NCI-H2107 treated with DMSO at 0.1 percent for 48 hours (cell line): Measurements from ENCODE around the gene DND1.
"Not testable (repeated sequence)": the region's sequence is repeated elsewhere in the genome, so short reads cannot be mapped to it uniquely, and the experiment has no call there.

Experiments used
- DNase-seq: peaks from one replicate; lab custom pipeline; 2025; ENCODE audit not compliant: unreplicated experiment; lab: John Stamatoyannopoulos, UW

The DND1 gene

DNA sequence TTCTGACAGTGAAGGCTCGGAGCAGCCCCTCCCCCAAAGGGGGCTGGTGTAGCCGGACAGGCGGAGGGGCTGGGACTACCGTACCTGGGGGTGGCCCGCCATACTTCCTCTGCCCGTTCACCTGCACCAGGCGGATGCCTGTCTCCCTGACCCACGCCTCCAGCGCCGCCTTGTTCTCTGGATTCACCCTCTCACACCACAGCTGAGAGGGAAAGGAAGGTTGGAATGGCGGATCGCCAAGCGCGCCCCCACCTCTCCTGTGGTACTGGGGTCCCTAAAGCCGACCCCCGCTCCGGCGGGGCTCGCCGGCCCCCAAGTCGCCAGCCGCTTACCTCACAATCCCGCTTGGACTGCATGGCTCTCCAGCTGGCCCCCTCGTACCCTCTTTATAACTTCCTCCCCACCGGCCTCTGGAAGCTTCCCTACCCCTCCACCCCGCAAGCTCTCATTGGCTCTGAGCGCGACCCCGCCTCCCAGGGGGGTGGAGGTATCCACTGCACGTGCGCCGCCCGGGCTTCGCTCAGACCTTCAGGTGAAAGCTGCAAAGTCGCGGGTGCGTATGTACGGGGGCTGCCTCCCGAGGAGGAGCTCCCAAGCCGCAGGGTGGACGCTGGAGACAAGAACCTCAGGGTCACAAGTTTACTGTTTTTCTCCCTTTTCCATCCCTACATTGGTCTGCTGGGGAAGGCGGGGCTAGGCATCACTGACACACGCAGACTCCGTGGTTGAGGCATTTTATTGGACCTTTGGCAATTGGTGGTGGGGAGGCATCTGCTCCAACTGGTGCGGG is at the start of gene DND1:
Gene DND1 (minus strand): TSS at position 390 of the 790 bp plus-strand sequence. CDS start 34 bp downstream, at position 356.
- DNase-seq: no peak

GRCh38 chr5:140721395-140721794 is 48.0 kb upstream of the DND1 start:
- peak; percentile 3 for DNase-seq

DNA sequence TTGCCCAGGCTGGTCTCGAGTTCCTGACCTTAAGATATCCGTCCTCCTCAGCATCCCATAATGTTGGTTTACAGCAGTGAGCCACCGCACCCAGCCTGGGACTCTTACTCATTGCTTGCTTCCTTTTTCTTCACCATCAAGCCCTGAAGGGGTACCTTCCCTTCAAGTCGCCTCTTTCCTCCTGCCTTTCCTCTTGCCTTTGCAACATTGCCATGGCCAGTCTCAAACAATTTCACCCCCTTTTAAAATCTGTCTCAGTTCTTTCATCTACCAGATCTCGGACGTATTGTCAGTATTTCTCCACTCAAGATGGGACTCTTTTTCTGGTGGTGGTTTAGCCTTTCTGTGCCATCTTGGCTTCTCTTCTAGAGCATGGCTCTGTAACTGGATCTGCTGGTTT is 47.4 kb upstream of the DND1 start:
- DNase-seq: not testable (repeated sequence)

DNA sequence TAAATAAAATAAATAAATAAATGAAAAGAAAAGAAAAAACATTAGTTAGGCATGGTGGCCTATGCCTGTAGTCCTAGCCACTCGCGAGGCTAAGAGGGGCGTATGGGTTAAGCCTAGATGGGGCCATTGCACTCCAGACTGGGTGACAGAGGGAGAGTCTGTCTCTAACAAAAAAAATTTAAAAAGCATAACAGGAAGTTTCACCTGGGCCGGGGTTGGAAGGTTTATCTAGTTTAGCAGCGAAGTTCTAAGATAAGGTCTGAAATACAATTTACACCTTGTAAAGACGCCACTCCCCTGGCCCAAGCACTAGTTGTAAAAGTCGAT is 44.9 kb upstream of the DND1 start:
- DNase-seq: no peak

GRCh38 chr5:140716238-140716637 is 42.9 kb upstream of the DND1 start:
- DNase-seq: not testable (repeated sequence)

DNA sequence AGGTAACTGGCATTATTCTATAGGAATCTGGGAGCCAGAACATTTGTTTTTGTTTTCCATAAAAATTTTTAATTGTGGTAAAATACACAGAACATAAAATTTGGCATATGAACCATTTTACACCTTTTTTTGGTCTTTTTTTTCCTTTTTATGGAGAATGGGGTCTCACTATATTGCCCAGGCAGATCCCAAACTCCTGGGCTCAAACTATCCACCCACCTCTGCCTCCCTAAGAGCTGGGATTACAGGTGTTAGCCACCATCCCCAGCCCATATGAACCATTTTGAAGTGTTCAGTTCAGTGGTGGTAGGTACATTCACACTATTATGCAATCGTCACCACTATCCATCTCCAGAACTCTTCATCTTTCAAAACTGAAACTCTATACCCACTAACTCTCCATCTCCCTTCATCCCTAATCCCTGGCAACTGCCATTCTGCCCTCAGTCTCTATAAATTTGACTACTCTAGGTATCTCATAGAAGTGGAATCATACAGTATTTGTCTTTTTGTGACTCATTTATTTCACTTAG is 40.3 kb upstream of the DND1 start:
- DNase-seq: no peak

DNA sequence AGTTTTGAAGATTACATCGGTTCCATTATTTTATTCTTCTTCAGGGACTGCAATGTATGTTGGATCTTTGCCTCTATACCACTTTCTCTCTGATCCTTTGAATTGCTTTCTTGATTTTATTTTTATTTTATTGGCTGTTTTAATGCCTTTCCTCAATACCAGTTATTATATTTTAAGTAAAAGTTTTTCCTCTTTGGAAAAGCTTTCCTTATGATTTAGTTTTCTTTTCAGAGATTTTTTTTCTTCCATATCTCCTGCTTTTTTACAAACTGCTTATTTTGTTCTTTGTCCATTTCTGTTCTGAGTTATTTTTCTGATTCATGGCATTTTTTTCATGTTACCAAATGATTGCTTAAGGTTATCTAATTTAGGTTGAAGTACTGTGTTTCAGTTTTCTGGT is 38.4 kb upstream of the DND1 start:
- DNase-seq: no peak

GRCh38 chr5:140710899-140711552 is 37.6 kb upstream of the DND1 start:
- DNase-seq: peak; percentile 77

- not testable (repeated sequence) for DNase-seq
These were observed 35.4 kb upstream of the DND1 start for GRCh38 chr5:140708787-140709186.

DNA sequence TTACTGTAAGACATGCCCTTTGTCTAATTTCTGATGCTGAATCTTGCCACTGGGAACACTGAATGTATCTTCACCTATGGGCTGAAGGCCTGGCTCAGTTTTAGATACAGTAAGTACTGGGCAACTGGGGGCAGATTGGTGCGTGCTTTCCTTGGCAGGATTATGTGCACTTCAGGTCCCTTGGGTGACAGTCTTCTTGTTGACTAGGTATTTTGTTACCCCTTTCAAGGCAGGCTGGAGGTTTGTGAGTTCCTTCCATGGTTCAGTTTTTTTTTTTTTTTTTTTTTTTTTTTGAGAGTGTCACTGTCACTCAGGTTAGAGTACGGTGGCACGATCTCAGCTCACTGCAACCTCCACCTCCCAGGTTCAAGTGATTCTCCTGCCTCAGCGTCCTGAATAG is 34.4 kb upstream of the DND1 start:
- DNase-seq: no peak

DNA sequence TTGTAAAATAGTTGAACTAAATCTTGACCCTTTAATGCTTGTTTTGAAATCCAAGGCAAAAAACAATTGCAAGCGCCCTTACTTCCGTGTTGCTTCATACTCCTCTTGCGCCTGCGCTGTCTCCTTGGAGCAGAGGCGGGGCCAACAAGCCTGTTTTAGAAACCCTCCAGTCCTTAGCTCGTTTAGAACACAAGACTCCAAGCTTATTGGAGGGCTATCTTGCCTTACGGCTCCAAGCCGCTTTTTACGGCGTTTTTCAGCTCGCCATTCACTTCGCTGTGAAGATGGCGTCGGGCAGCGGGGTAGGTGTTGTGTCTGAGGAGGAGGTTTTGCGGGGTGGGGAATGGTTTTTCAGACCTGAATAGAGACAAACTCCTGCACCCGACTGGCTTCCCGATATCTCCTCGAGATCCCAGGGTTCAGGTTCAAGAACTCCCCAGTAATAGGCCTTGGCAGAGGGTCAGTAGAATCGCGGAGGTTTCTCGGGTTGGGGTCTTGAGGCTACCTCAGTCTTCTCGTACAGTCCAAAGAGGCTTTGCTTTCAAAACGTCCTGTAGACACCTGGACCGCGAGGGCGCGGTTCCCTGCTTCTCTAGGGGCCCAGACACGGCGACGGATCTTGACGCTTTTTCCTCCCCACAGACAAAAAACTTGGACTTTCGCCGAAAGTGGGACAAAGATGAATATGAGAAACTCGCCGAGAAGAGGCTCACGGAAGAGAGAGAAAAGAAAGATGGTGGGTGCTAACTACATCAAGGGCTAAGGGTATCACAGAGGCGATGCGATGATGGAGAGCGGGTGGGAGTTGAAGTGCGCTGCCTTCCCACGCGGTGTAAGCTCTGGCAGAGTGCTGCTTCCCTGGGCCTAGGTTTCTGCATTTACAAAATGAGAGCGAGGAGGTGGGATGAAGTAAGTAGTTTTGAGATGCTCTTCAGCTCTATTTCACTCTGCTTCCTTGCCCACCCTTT is 27.1 kb upstream of the DND1 start, which contains the start of gene ZMAT2:
Gene ZMAT2 (plus strand): TSS at position 271 of the 968 bp plus-strand sequence. CDS start 14 bp downstream, at position 285.
- DNase-seq: peak; percentile 76

GRCh38 chr5:140696891-140697492 is 23.6 kb upstream of the DND1 start:
- DNase-seq: no peak

GRCh38 chr5:140694276-140694675 is 20.9 kb upstream of the DND1 start:
- DNase-seq: no peak

GRCh38 chr5:140690941-140691924 is 17.9 kb upstream of the DND1 start, which contains the start of the genes HARS1 and HARS2:
TSS of gene HARS1 (minus strand) at chr5:140691370. CDS start at chr5:140691304, 66 bp downstream.
TSS of gene HARS2 (plus strand) at chr5:140691455. CDS start at chr5:140691649, 194 bp downstream.
- peak; percentile 34 for DNase-seq

- no peak for DNase-seq
These were observed 17.1 kb upstream of the DND1 start for GRCh38 chr5:140690376-140690932.

- DNase-seq: no peak
These were observed 5.6 kb upstream of the DND1 start for GRCh38 chr5:140678993-140679392.

DNA sequence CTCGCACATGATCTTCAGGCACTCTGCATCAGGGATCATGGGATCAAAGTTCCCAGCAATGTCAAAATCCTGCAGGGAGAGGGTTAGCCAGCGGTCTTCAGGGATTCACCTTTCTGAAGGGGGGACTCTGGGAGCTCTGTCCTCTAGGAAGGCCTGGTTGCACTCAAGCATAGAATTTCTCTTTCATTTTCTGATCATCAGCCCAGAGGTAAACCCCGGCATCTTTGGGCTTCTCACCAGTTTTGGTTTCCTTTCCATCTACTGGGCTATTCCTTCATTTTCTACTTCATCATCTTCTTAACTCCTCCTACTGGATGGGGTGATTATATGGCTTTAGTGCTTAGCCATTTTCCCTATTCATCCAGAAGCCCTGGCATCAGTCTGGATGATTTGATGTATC is 4.6 kb upstream of the DND1 start:
- no peak for DNase-seq

DNA sequence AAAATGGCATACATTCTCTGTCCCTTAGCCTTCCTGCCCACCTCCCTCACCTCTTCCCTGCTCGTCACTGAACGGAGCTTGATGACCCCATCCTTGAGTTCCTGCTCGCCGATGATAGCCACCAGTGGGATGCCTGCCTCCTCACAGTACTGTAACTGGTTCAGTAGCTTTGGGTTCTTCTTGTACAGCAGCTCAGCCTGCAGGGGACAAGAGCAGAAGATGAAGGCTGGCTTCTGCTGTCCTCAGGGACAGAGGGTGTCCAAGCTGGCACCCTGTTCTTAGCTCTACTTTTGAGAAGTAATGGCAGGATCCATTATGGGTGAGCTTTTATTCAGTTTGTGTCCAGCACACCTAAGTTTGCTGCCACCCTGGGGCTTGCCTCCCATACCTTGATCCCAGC is 1.3 kb upstream of the DND1 start:
- DNase-seq: no peak

DNA sequence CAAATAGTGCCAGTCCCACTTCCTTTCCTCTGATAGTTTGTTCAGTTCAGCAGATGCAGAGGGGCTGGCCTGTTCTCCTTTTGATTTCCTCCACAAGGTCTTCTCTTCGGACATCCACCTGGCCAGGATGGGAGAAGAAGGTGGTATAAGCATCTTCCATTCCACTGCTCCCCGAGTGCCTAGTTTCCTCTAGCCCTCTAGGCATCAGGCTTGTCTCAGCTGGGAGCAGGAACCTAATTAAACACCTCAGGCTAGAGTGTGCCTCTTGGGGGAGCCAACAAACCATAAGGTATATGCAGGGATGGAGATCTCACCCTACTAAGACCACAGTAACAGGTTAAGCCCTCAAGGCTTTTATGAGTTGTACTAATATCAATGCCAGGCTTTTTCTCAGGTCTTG is 835 bp upstream of the DND1 start:
- DNase-seq: no peak
